NCI-H2196 (cell line): ENCODE data around the gene KDM2B.

Source experiments
- DNase-seq: peaks from one replicate; lab custom pipeline; 2025; ENCODE audit not compliant: unreplicated experiment; lab: John Stamatoyannopoulos, UW

Gene KDM2B

DNA sequence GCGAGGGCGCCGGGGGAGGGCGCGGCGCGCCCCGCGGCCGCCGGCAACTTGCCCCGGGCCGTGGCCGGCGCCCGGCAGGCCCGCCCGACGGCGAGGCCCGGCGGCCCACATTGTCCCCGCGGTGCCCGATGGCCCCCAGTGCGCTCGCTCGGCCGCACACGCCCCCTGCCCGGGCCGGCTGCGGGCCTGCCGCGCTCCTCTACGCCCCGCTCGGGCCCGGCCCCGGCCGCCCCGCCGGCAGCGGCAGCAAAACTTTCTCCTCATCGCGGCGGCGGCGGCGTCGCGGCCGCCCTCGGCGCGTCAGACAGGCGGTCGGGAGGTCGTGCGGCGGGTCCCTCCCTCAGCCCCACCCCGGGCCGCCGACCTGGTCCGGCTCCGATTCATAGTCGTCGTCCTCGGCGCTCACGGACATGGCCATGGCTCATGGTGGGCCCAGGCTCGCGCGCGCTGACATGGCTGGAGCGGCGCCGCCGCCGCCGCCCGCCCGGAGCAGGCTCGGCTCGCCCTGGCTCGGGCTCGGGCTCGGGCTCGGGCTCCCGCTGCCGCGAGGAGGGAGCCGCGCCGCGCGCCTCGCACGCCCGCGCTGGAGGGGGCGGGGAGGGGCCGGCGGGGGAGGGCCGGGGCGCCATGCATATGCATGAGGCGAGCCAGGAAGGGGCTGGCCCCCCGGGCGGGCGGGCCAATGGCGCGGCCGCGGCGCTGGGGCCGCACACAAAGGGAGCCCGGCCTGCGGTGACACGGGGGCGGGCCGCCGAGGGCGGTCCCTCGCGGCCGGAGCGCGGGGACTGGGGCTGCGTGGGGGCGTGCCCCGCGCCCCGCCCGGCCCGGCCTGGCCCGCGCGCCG lies 113.8 kb downstream of the KDM2B start:
- peak; percentile 93 for DNase-seq

DNA sequence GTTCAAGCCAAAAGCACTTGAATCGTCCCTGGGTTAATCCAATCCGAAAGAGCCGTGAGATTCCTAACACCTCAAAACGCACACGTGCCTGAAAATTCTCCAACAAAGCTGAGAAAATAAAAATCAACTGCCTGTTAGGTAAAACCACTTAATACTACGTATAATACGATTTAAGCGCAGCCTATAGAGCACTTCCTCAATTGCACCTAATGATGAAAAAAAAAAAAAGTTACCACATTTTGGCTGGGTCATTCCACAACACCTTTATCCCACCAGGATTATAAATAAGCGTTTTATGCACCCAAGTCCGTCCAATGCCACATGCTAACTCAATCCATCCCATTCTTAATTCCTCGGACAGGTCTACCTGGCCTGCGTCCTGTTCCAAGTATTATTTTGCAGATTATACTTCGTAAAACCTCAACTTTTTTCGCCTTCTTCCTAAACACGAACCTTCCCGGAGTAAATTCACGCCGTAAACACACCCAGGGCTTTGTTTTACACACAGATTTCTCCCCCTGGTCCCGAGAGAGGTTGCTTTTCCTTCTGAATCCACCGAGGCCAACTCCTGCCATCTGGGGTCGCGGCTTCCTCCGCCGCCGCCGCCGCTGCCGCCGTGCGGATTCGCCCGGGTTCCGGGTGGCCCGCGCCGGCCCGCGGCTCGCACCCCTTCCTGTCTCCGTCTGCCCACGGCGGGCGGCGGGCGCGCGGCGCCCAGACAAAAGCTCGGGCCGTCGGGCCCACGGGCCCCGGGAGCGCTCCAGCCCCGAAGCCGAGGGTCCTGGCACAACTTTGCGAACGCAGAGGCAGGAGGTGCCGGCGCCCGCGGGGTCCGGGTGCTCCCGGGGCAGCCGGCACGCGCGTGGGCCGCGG lies 114.7 kb downstream of the KDM2B start:
- DNase-seq, result no peak

DNA sequence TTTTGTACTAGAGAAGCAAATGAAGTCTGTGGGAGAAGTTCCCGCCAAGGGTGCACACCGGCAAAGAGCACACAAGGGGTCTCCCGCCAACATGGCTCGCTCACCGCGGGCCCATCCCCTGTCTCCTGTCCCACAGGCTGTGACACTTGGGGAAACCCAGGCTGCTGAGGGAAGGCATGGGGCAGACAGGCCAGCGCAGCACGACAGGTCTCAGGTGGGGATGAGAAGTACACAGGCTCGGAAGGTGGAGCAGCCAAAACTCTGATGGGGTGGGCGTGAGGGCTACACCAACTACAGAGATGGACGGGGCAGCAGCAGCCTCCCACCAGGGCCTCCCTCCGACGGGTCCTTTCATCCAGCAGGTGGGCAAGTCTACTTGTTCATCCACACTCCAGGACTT lies 116.5 kb downstream of the KDM2B start:
- DNase-seq, result no peak

DNA sequence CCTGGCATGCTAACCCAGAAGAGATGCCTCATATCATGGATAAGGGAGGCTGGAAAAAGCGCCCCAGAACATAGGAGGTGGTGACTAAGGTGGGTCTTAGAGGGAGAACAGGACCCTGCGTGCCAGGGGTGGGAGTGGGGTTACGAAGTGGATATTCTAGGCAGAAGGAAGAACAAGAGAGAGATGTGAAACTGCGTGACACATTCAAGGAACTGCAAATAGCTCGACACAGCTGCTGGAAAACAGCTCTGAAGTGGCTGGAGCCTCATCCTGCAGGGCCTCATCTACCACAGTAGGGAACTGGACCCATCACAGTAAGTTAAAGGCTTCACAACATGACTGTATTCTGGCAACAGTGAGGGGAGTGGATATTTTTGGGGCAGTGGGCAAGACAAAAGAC lies 119.8 kb downstream of the KDM2B start:
- DNase-seq, result no peak

DNA sequence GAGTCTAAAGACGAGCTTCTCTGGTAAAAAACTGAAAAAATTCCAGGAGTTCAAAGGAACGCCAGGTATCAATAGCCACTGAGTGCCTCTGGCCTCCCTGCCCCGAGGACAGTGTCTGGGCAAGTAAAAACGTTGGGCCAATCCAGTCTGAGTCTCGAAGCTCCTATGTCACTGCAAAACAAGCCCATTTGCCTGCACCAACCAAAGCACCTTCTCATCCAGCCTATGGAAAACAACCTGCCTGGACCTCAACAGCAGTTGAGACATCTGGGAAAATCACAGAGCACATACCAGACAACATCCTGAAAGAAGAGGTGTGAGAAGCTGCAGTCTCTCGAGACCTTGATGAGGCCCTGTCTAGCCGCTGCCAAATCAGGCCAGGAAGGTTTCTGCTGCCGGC lies 124.3 kb downstream of the KDM2B start:
- no peak for DNase-seq

DNA sequence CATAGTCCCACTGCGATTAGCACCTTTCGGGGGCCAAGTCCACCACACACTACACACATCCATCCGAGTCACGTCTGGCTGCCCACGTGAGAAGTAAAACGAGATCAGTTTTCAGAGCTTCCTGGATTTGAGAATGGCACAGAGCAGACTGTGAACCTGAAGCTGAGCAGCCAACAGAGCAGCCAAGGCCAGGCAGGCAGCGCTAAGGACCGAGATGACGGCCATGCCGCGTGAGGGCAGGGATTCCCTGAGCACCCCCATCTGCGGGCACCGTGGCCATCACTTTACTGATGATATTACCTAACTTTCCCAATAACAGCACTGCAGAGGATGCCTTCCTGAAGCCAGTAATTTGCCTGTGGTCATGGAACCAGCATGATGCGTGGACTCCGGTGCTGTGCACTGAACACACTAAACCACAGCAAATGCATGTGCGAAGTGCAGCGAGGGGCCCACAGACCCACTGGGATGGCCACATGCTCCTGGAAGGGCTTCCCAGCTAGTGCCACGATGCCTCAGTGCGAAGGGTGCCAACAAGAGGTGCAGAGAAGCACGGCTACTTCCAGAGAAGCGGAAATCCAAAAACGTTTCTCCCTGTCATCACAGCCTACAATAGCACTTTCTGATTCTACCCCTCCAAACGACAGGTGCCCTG lies 124.9 kb downstream of the KDM2B start:
- no peak for DNase-seq

DNA sequence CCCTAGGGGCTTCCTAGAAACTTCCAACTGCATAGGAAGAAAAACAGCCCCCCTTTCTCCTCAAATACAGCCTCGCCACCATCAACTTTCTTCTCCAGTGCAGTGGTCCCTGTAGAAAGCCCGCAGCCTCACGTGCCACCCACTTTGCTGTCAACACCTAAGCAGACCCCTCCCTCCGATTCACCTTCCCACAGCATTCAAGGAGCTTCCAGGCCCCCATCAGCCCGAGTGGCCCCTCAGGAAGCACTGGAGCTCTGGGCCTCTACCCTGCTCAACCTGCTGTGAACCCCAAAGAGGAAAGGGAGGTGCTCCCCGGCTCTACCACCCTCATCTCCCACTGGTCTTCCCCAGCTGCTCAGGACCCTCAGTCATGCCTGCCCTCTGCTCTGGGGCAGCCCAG lies 125.9 kb downstream of the KDM2B start:
- no peak for DNase-seq

DNA sequence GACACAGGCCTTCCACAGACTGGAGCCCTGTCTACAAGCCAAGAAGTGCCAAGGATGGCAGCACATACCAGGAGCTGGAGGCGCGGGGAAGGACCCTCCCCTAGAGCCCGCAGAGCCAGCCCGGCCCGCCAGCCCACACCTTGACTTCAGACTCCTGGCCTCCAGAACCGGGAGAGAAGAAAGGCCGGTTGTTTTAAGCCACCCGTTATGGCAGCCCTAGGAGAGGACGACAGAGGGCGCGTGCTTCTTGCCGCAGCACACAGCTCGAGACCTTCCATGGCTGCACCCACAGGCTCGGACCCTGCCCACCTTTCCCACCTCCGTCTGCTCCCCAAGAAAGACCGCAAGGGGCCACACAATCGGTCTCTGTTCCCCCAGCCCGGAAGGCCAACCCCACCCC lies 127.2 kb downstream of the KDM2B start:
- DNase-seq, result no peak

DNA sequence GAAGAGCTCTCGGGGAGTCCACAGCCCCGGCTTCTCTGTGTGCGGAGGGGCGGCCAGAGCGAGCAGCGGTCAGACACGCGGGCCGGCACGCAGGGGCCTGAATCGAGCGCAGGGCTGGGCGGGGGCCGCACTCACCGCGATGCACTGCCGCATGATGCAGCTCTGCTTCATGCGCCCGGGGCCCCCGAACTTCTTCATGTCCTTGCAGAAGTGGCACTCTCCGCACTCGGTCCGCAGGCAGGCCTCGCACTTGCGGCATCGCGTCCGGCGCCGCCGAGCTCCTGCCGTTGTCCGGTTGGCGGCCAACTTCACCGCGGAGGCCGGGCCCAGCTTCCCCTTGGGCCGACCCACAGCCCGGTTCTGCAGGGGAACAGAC lies 127.8 kb downstream of the KDM2B start:
- no peak for DNase-seq

DNA sequence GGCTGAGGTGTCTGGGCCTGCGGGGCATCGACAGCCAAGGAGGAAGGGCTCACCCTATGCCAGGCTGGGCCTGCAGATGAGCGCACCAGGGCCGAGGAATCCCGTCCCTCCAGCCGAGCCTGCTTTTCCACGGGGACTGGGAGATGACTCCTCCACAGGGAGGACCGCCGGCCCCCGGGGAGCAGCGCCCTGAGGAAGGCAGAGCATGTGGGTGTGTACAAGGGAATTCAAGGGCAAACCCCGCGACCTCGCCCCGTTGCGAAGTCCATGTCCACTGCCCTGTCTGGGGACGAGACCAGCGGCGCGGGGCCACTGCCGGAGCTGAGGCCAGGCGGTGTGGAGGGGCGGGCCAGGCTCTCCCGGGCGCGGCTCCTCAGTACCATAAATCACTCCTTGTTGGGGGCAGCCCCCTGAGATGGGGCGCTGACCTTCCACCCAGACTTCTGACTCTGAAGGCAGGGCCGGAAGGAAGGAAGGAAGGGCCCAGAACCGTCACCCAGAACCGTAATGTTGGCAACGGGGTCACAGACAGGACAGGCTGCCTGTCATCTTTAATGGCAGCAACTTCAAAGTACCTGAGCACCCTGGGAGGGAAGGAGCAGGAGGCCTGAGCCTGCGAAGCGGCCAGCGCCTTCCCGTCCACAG lies 128.4 kb downstream of the KDM2B start:
- no peak for DNase-seq

DNA sequence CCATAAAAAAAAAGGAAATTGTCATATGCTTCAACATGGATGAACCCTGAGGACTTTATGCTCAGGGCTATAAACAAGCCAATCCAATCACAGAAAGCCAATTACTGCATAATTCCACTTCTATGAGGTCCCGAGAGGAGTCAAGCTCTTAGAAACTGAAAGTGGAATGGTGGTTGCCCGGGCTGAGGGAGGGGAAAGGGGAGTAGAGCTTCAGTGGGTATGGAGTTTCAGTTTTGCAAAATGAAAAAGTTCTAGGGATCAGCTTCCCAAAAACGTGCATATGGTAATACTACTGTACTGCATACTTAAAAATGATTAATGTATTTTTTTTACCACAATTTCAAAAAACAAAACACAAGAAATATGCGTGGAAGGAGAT lies 128.9 kb downstream of the KDM2B start:
- DNase-seq, result no peak

DNA sequence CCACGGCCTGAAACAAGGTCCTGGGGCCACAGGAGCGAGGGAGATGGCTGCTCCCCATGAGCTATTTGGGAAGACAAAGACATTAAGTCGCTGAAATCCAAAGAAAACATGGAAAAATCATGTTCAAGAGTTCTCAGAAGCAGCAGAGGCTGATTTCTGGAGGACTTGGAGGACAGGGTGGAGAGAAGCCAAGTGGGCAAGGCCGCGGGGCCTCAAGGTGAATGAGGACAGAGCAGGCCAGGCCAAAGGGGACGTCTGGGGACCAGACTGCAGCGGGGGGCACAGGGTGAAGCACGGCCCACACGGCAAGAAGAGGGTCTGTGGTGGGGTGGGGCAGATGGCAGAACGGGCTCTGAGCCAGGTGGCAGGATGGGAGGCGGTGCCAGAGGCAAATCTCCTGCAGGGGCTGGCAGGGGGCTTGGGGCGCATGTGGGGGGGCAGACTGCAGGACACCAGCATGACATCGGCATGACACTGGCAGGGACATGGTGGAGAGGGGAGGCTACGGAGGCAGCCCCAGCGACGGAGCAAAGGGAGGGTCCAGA lies 132.0 kb downstream of the KDM2B start:
- DNase-seq, result no peak

DNA sequence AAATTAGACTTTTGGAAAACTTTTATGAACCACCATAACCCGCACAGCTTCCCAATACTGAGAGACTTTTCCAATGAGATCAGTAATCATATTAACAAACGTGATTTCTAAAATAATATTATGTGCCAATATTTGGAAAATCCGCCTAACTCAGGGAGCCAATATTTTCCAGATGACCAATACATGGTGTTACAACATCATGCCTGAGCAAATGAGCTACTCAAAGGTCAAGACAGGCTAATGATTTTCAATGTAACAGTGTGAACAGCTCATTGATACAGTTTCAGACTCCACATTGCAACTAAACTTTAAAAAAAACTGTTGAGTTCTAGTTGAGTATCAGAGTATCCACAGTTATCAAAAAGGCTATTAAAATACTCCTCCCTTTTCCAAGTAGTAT lies 134.1 kb downstream of the KDM2B start:
- no peak for DNase-seq

DNA sequence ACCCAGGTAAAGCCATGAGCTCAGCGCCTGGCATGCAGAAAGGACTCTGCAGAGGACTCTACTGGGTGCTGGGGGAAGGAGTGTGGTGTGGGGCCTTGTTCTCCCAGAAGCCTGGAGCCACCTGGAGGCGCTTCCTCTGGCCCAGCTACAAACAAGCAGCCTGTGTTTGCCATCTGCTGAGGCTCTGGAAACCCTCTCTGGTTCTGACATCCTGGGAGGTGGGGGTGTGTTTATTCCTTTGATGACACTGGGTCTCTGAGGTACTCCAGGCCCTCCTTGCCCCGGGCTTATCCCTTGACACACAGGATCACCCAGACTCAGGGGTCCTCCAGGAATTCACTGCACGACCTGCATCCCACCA lies 136.0 kb downstream of the KDM2B start:
- DNase-seq, result no peak

DNA sequence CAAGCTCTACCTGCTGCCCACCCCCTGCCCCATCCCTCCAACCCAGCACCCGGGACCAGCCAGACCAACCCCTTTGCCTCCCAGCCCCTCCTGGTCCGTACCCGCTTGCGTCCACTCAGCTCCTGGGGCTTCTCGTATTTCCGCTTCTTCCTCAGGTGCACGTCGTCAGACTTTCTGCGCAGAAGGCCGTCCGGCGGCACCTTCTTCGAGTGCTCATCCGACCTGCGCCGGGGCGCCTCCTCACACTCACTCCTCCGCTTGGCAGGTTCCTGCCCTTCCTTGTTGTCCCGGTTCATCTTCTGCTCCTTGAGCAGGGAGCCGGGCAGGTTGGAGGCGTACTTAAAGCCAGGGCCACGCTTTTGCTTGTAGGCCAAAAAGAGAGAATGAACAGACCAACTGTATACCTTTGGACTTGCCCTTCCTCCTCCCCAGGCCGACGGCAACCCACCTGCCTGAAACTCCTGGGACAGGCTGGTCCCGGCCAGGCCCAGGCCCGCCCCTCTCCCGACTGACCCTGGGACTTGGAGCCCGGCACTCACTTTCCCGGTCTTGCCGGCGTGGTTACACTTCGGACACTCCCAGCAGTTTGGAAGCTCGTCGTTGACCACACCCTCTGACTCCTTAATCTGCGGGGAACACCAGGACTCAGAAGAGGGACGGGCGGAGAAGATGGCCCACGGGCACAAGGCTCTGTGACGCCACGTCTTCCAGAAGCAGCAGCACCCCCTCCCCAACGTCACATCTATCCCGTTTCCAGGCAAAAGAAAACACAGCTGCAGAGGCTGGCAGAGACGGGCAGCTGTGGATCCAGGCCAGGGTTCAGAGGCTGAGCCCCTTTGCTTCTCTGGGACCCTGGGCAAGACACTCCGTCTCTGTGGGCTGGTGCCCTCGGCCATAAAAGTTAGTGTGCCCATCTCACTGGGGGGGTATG lies 136.6 kb downstream of the KDM2B start:
- no peak for DNase-seq

DNA sequence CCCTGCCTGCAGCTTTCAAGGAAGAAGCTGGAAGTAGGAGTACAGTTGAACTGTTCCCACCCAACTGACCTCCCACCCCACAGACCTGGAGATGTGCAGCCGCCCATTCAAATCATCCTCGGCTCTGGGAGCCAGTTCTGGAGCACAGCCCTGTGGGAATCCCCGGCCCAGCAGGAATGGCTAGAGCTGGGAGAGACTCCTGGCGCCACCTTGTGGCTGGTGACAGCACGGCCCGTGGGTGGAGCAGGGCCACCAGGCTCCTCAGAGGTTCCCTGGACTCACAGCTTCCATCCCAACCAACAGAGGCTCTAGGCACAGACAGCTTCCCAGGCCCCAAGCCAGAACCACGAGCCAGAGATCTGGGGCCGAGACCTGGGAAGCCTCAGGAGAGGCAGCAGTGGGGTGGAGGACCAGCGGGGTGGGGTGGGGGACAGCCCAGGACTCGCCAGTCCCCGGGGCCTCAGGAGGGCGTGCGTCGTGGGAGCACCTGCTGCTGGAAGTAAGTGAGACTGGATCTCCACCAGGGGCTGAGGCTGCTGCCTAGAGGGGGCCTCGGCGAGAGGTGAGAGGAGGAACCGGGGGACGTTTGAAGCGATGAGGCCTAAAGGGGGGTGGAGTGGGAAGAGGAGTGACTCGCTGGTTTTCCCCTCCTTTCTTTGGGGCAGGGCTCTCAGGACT lies 137.5 kb downstream of the KDM2B start:
- DNase-seq, result peak; percentile 87

DNA sequence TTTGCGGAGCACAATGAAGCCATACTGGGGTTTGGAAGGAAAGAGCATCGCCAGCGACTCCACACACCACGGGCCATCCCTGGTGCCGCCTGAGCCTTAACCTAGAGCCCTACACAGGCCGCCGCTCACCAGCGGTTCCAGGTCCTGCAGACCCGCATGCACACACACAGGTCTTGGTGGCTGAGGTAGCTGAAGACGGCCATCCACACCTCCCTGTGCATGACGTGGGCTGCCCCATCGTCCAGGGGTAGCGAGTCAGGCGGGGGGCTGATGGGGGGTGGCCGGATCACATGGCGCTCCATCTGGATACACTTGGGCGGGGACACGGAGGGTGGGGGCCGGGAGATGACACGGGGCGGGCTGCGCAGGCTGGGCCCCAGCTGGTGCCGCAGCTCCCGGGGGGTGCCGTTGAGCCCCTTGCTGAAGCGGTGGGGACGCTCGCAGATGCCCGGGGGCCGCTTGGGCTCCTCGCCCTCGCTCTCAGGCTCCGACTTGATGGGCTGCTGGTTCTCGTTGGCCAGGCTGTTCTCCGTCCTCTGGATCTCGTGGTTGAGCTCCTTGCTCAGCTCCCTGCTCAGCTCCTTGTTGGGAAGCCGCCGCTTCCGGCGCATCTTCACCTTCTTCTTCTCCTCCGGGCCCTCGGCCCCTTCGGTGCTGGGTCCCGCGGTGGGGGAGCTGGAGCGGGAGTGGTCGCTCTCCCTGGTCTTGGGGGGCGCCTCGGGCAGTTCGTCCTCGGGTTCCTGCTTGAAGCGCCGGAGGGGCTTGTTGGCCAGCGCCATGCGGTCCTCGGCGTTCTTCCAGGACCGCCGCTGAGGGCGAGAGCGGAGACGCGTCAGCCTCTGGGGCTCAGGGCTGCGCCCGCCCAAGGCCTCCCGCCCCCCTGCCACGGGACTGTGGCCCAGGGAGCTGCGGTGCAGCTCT lies 138.5 kb downstream of the KDM2B start:
- DNase-seq, result no peak

DNA sequence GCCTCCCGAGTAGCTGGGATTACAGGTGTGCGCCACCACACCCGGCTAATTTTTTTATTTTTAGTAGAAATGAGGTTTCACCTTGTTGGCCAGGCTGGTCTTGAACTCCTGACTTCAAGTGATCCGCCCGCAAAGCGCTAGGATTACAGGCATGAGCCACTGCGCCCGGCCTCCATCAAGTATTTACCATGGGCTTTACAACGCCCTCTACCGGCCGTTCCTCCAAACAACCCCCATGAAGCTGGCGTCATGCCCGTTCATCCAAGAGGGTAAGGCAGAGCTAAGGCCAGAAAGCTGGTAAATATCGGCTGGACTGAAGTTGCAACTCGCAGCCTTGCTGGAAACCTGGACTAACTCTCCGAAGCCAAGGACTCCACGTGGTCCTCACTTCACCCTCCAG lies 139.3 kb downstream of the KDM2B start:
- DNase-seq, result peak; percentile 16
